ENCODE data around the gene FGD4. TPM values are rescaled to one million over a fixed set of nuclear protein-coding genes. Genes with fewer than 3 reads are reported as not detected.
A peak's percentile ranks its signal among the peaks of the same experiment; 100 is the strongest.

FGD4 gene
- total RNA-seq, 3 donors from 2014 or later, result 0.16 to 0.33 (median 0.22) TPM

GRCh38 chr12:32478858-32479725 lies 79.7 kb downstream of the FGD4 start:
- Mint-ChIP-seq H3K27me3 (ENCODE audit: low read depth) (peaks cover 3% of the 10 kb centered on the region), H3K4me1 (ENCODE audit: low read depth) (peaks cover 3% of the 10 kb centered on the region), H3K4me3 (no peak overlapping the region), H3K9me3 (no peaks in the 10 kb centered on the region), H3K36me3 (ENCODE audit: insufficient read depth) (no peaks in the 10 kb centered on the region)
- DNase-seq (no peak), ATAC-seq (no peak)

- no peaks in the 10 kb centered on the region for H3K9me3 Mint-ChIP-seq
- peaks cover 3% of the 10 kb centered on the region for H3K4me1 Mint-ChIP-seq (ENCODE audit: low read depth)
Observed at GRCh38 chr12:32482226-32482625, 82.9 kb downstream of the FGD4 start.

GRCh38 chr12:32483499-32483898 lies 84.1 kb downstream of the FGD4 start:
- Mint-ChIP-seq H3K4me1 (ENCODE audit: low read depth) (peaks cover 3% of the 10 kb centered on the region), H3K27me3 (ENCODE audit: low read depth) (peaks cover 3% of the 10 kb centered on the region), H3K36me3 (ENCODE audit: insufficient read depth) (no peaks in the 10 kb centered on the region), H3K4me3 (no peak overlapping the region), H3K9me3 (no peaks in the 10 kb centered on the region)
- ATAC-seq, result no peak
- no peak for DNase-seq

More at GRCh38 chr12:32482226-32482625, 82.9 kb downstream of the FGD4 start:
- DNase-seq (no peak), ATAC-seq (no peak)
- H3K4me3 Mint-ChIP-seq, result no peak overlapping the region
- no peaks in the 10 kb centered on the region for H3K36me3 Mint-ChIP-seq (ENCODE audit: insufficient read depth)
- peaks cover 3% of the 10 kb centered on the region for H3K27me3 Mint-ChIP-seq (ENCODE audit: low read depth)

- Mint-ChIP-seq H3K27me3 (ENCODE audit: low read depth) (peaks cover 3% of the 10 kb centered on the region), H3K9me3 (no peaks in the 10 kb centered on the region), H3K36me3 (ENCODE audit: insufficient read depth) (no peaks in the 10 kb centered on the region), H3K4me1 (ENCODE audit: low read depth) (peaks cover 3% of the 10 kb centered on the region), H3K4me3 (no peak overlapping the region)
- ATAC-seq (no peak), DNase-seq (no peak)
Observed at GRCh38 chr12:32483993-32484392, 84.6 kb downstream of the FGD4 start.

GRCh38 chr12:32486158-32486557 lies 86.8 kb downstream of the FGD4 start:
- no peak overlapping the region for H3K4me3 Mint-ChIP-seq
- peaks cover 3% of the 10 kb centered on the region for H3K4me1 Mint-ChIP-seq (ENCODE audit: low read depth)
- no peaks in the 10 kb centered on the region for H3K36me3 Mint-ChIP-seq (ENCODE audit: insufficient read depth)
- ATAC-seq (no peak), DNase-seq (no peak)
- H3K9me3 Mint-ChIP-seq, result no peaks in the 10 kb centered on the region
- H3K27me3 Mint-ChIP-seq (ENCODE audit: low read depth), result no peaks in the 10 kb centered on the region

- ATAC-seq, result no peak
- no peaks in the 10 kb centered on the region for H3K36me3 Mint-ChIP-seq (ENCODE audit: insufficient read depth)
- H3K4me3 Mint-ChIP-seq, result no peak overlapping the region
- no peaks in the 10 kb centered on the region for H3K27me3 Mint-ChIP-seq (ENCODE audit: low read depth)
- H3K9me3 Mint-ChIP-seq, result no peaks in the 10 kb centered on the region
- no peaks in the 10 kb centered on the region for H3K4me1 Mint-ChIP-seq (ENCODE audit: low read depth)
- no peak for DNase-seq
Observed at GRCh38 chr12:32488132-32488531, 88.8 kb downstream of the FGD4 start.

GRCh38 chr12:32489070-32489469 lies 89.7 kb downstream of the FGD4 start:
- no peaks in the 10 kb centered on the region for H3K4me1 Mint-ChIP-seq (ENCODE audit: low read depth)
- no peak overlapping the region for H3K4me3 Mint-ChIP-seq
- no peak for ATAC-seq
- H3K27me3 Mint-ChIP-seq (ENCODE audit: low read depth), result no peaks in the 10 kb centered on the region
- DNase-seq, result no peak
- no peaks in the 10 kb centered on the region for H3K36me3 Mint-ChIP-seq (ENCODE audit: insufficient read depth)
- no peaks in the 10 kb centered on the region for H3K9me3 Mint-ChIP-seq

GRCh38 chr12:32490801-32491200 lies 91.4 kb downstream of the FGD4 start:
- DNase-seq, result no peak
- no peak for ATAC-seq
- Mint-ChIP-seq H3K36me3 (ENCODE audit: insufficient read depth) (no peaks in the 10 kb centered on the region), H3K4me1 (ENCODE audit: low read depth) (no peaks in the 10 kb centered on the region), H3K4me3 (no peak overlapping the region), H3K9me3 (no peaks in the 10 kb centered on the region), H3K27me3 (ENCODE audit: low read depth) (no peaks in the 10 kb centered on the region)

GRCh38 chr12:32493282-32493681 lies 93.9 kb downstream of the FGD4 start:
- Mint-ChIP-seq H3K4me1 (ENCODE audit: low read depth) (no peaks in the 10 kb centered on the region), H3K4me3 (no peak overlapping the region), H3K36me3 (ENCODE audit: insufficient read depth) (no peaks in the 10 kb centered on the region), H3K9me3 (no peaks in the 10 kb centered on the region), H3K27me3 (ENCODE audit: low read depth) (no peaks in the 10 kb centered on the region)
- ATAC-seq (no peak), DNase-seq (no peak)

- DNase-seq (no peak), ATAC-seq (peak; percentile 58 to 69)
- Mint-ChIP-seq H3K36me3 (ENCODE audit: insufficient read depth) (no peaks in the 10 kb centered on the region), H3K4me3 (no peak overlapping the region), H3K27me3 (ENCODE audit: low read depth) (no peaks in the 10 kb centered on the region), H3K9me3 (no peaks in the 10 kb centered on the region), H3K4me1 (ENCODE audit: low read depth) (no peaks in the 10 kb centered on the region)
Observed at GRCh38 chr12:32494656-32495055, 95.3 kb downstream of the FGD4 start.

GRCh38 chr12:32496946-32497345 lies 97.6 kb downstream of the FGD4 start:
- H3K27me3 Mint-ChIP-seq (ENCODE audit: low read depth), result no peaks in the 10 kb centered on the region
- no peak overlapping the region for H3K4me3 Mint-ChIP-seq

GRCh38 chr12:32497864-32498263 lies 98.5 kb downstream of the FGD4 start:
- H3K27me3 Mint-ChIP-seq (ENCODE audit: low read depth), result no peaks in the 10 kb centered on the region
- ATAC-seq, result no peak
- no peak for DNase-seq
- no peaks in the 10 kb centered on the region for H3K36me3 Mint-ChIP-seq (ENCODE audit: insufficient read depth)
- H3K4me3 Mint-ChIP-seq, result no peak overlapping the region
- H3K4me1 Mint-ChIP-seq (ENCODE audit: low read depth), result no peaks in the 10 kb centered on the region
- H3K9me3 Mint-ChIP-seq, result no peaks in the 10 kb centered on the region

More at GRCh38 chr12:32496946-32497345, 97.6 kb downstream of the FGD4 start:
- H3K9me3 Mint-ChIP-seq, result no peaks in the 10 kb centered on the region
- no peak for DNase-seq
- no peaks in the 10 kb centered on the region for H3K36me3 Mint-ChIP-seq (ENCODE audit: insufficient read depth)
- no peak for ATAC-seq
- H3K4me1 Mint-ChIP-seq (ENCODE audit: low read depth), result no peaks in the 10 kb centered on the region

GRCh38 chr12:32499048-32499447 lies 99.7 kb downstream of the FGD4 start:
- Mint-ChIP-seq H3K9me3 (no peaks in the 10 kb centered on the region), H3K27me3 (ENCODE audit: low read depth) (no peaks in the 10 kb centered on the region), H3K4me3 (no peak overlapping the region), H3K4me1 (ENCODE audit: low read depth) (no peaks in the 10 kb centered on the region), H3K36me3 (ENCODE audit: insufficient read depth) (no peaks in the 10 kb centered on the region)
- DNase-seq (no peak), ATAC-seq (no peak)

GRCh38 chr12:32501835-32502333 lies 102.5 kb downstream of the FGD4 start:
- Mint-ChIP-seq H3K9me3 (no peaks in the 10 kb centered on the region), H3K4me3 (no peak overlapping the region), H3K4me1 (ENCODE audit: low read depth) (no peaks in the 10 kb centered on the region), H3K27me3 (ENCODE audit: low read depth) (no peaks in the 10 kb centered on the region), H3K36me3 (ENCODE audit: insufficient read depth) (no peaks in the 10 kb centered on the region)
- DNase-seq, result no peak
- no peak for ATAC-seq
